GM12892 (cell line): ENCODE data around the gene CD81.

Source experiments
- POLR2A ChIP-seq: IDR thresholded peaks from 2 replicates; pipeline ENCODE4 v1.6.1; 2011; ENCODE audit warnings: low read depth, low read length, control low read depth
- TAF1 ChIP-seq: IDR thresholded peaks from 2 replicates; pipeline ENCODE4 v1.6.1; 2011; ENCODE audit warnings: low read depth, mild to moderate bottlenecking, control low read depth, low read length, borderline replicate concordance

DNA sequence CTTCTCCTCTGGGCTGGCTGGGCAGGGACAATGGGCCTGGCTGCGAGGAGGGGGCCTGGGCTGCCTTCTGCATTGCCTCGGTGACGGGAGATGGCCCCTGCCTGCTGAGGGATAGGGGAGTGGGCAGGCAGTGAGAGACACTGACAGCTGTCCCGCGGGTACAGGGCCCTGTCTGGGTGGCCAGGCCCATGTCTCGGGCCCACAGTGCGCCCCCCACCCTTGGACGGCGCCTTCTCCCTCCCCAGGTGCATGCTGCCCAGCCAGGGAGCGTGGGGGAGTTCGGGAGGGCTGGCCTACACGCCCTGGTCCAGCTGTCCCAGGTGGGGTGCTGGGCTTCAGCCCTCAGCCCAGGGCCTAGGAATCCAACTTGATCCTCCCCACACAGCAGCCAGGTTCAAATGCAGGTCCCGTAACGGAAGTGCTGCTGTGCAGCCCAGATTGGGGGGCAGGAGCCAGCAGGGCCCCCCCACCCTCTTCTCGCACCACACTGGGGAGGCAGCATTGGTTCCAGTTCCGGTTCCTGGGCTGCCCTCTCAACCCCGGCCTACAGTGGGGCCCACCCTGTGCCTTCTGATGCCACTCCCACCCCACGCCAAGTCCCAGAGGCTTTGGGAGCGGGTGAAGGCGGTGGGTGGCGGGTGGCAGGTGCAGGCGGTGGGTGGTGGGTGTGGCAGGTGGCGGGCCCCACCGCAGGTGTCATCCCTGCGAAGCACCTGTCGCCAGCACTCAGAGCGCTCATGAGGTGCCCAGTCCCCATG is 16.2 kb downstream of the CD81 start:
- TF ChIP-seq POLR2A = no peak
- no peak for TF ChIP-seq TAF1
